Karpas-422 (cell line): ENCODE results near the gene SNAP29. TPM values are rescaled to one million over a fixed set of nuclear protein-coding genes. Genes with fewer than 3 reads are reported as not detected.
"Not testable (repeated sequence)": the region's sequence is repeated elsewhere in the genome, so short reads cannot be mapped to it uniquely, and the experiment has no call there.

Source experiments
- DNase-seq: peaks from one replicate; pipeline ENCODE4 v3.0.0-alpha.2; 2015
- H2AFZ ChIP-seq: fragments of 200-600 bp; sonication (generic); 2 replicates; pipeline ENCODE4 v1.6.1; 2014; ENCODE audit warnings: antibody characterized with exemption, low read length, mixed read lengths
- H3K27ac ChIP-seq: fragments of 200-600 bp; sonication (generic); 2 replicates; pipeline ENCODE4 v1.5.1; 2014; ENCODE audit warnings: mild to moderate bottlenecking, low read length, moderate library complexity
- H3K27me3 ChIP-seq: fragments of 200-600 bp; sonication (generic); 2 replicates; pipeline ENCODE4 v1.6.1; 2014; ENCODE audit warnings: low read length, mixed read lengths
- H3K36me3 ChIP-seq: fragments of 200-600 bp; sonication (generic); 2 replicates; pipeline ENCODE4 v1.6.1; 2014; ENCODE audit warnings: low read length, mixed read lengths; ENCODE audit not compliant: insufficient read depth
- H3K4me1 ChIP-seq: fragments of 200-600 bp; sonication (generic); 2 replicates; pipeline ENCODE4 v1.6.1; 2014; ENCODE audit warnings: mild to moderate bottlenecking, low read length, mixed read lengths
- H3K4me2 ChIP-seq: fragments of 200-600 bp; sonication (generic); 2 replicates; pipeline ENCODE4 v1.6.1; 2014; ENCODE audit warnings: low read length, low read depth, mild to moderate bottlenecking; ENCODE audit not compliant: poor library complexity, severe bottlenecking
- H3K4me3 ChIP-seq: fragments of 200-600 bp; sonication (generic); 2 replicates; pipeline ENCODE4 v1.5.1; 2014; ENCODE audit warnings: mild to moderate bottlenecking, antibody characterized with exemption, low read length, mixed read lengths
- H3K79me2 ChIP-seq: fragments of 200-600 bp; sonication (generic); 2 replicates; pipeline ENCODE4 v1.6.1; 2014; ENCODE audit warnings: mild to moderate bottlenecking, low read length, mixed read lengths
- H3K9ac ChIP-seq: fragments of 200-600 bp; sonication (generic); 2 replicates; pipeline ENCODE4 v1.6.0; 2014; ENCODE audit warnings: low read length
- H3K9me2 ChIP-seq: fragments of 200-600 bp; sonication (generic), shearing (Covaris generic); replicated peaks from 2 replicates; pipeline ENCODE4 v1.6.0; 2014; ENCODE audit warnings: mild to moderate bottlenecking, low read length, moderate library complexity; ENCODE audit not compliant: insufficient read depth
- H3K9me3 ChIP-seq: fragments of 300-700, 200-600 bp; sonication (generic); 2 replicates; pipeline ENCODE4 v1.6.1; 2014; ENCODE audit warnings: low read length, mixed read lengths
- H4K20me1 ChIP-seq: fragments of 200-600 bp; sonication (generic); 2 replicates; pipeline ENCODE4 v1.6.1; 2014; ENCODE audit warnings: mild to moderate bottlenecking, antibody characterized with exemption, low read length, low read depth; ENCODE audit not compliant: insufficient read depth
- total RNA-seq: library from RNA; depleted of rRNA; stranded (reverse); fragments of >200 nt; shearing (Covaris generic); gene quantifications from 2 replicates; pipeline ENCODE4 v1.2.3, GENCODE V29; 2014; ENCODE audit warnings: low replicate concordance

Gene SNAP29
- total RNA-seq, 1 experiment from 2014 or later, result 17.4 TPM

DNA sequence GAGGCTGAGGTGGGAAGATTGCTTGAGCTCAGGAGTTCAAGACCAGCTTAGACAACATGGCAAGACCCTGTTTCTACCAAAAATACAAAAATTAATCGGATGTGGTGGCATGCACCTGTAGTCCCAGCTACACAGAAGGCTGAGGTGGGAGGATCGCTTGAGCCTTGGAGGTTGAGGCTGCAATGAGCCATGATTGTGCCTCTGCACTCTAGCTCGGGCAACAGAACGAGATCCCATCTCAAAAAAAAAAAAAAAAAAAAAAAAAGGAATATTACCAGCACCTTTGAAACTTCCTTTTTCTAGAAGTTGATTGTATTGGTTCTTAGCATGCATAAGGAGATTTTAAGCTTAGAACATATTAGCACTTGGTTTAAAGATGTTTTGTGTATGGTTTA, 69.8 kb downstream of the SNAP29 start:
- H4K20me1 ChIP-seq, result peaks cover 49% of the 10 kb centered on the region
- no peak for DNase-seq

GRCh38 chr22:20930004-20930403, 71.2 kb downstream of the SNAP29 start:
- H3K36me3 ChIP-seq, result peaks cover 6% of the 10 kb centered on the region; the same call in 1 of the 2 replicates
- DNase-seq, result no peak

More for the DNA sequence above, 69.8 kb downstream of the SNAP29 start:
- Histone ChIP-seq H3K27ac (no peak overlapping the region), H3K9me3 (no peaks in the 10 kb centered on the region), H3K27me3 (no peaks in the 10 kb centered on the region), H3K4me1 (peaks cover 24% of the 10 kb centered on the region), H2AFZ (no peak overlapping the region), H3K4me2 (no peak overlapping the region), H3K4me3 (no peak overlapping the region), H3K9me2 (no peaks in the 10 kb centered on the region), H3K79me2 (peaks cover 96% of the 10 kb centered on the region), H3K9ac (no peak overlapping the region), H3K36me3 (peaks cover 1% of the 10 kb centered on the region; the same call in 1 of the 2 replicates)

DNA sequence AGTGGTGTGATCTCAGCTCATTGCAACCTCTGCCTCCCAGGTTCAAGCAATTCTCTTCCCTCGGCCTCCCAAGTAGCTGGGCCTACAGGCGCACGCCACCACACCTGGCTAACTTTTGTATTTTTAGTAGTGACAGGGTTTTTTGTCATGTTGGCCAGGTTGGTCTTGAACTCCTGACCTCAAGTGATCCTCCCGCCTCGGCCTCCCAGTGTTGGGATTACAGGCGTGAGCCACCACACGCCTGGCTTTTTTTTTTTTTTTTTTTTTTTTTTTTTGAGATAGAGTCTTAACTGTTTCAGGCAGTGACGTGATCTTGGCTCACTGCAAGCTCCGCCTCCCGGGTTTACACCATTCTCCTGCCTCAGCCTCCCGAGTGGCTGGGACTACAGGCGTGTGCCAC, 71.6 kb downstream of the SNAP29 start:
- DNase-seq, H3K9ac ChIP-seq, H3K4me3 ChIP-seq, H3K27ac ChIP-seq, H3K4me1 ChIP-seq, H3K9me3 ChIP-seq, H3K9me2 ChIP-seq, H3K36me3 ChIP-seq, H2AFZ ChIP-seq, H3K4me2 ChIP-seq, H3K27me3 ChIP-seq: not testable (repeated sequence)
- peaks cover 42% of the 10 kb centered on the region for H4K20me1 ChIP-seq
- peaks cover 96% of the 10 kb centered on the region for H3K79me2 ChIP-seq

More at GRCh38 chr22:20930004-20930403, 71.2 kb downstream of the SNAP29 start:
- H3K27me3 ChIP-seq, result no peaks in the 10 kb centered on the region
- H3K9me2 ChIP-seq, result no peaks in the 10 kb centered on the region
- no peak overlapping the region for H3K4me2 ChIP-seq
- no peaks in the 10 kb centered on the region for H3K9me3 ChIP-seq
- peaks cover 96% of the 10 kb centered on the region for H3K79me2 ChIP-seq
- no peak overlapping the region for H3K9ac ChIP-seq
- H3K4me1 ChIP-seq, result peaks cover 10% of the 10 kb centered on the region
- no peak overlapping the region for H2AFZ ChIP-seq
- peaks cover 46% of the 10 kb centered on the region for H4K20me1 ChIP-seq
- H3K4me3 ChIP-seq, result no peak overlapping the region
- H3K27ac ChIP-seq, result no peak overlapping the region

DNA sequence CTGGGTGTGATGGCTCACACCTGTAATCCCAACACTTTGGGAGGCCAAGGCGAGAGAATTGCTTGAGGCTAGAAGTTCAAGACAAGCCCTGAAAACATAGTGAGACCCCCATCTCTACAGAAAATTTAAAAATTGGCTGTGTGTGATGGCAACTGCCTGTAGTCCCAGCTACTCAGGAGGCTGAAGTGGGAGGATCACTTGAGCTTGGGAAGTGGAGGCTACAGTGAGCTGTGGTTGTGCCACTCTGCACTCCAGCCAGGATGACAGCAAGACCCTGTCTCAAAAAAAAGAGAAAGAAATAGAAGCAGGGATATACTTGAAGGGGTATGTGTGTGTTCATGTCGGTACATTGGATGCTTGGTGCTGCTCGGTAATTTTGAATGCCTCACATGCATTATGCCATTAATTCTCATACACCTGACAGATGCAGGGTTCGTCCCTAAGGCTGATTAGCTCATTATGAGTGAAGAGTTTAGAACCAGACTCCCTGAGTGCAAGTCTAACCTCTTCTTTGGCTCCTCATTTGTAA, 72.4 kb downstream of the SNAP29 start:
- Histone ChIP-seq H2AFZ (no peak overlapping the region), H3K27me3 (no peaks in the 10 kb centered on the region), H4K20me1 (peaks cover 37% of the 10 kb centered on the region), H3K4me3 (no peak overlapping the region), H3K9me3 (no peaks in the 10 kb centered on the region), H3K27ac (no peak overlapping the region), H3K4me1 (no peaks in the 10 kb centered on the region), H3K9ac (no peak overlapping the region), H3K36me3 (peaks cover 6% of the 10 kb centered on the region), H3K79me2 (peaks cover 96% of the 10 kb centered on the region), H3K9me2 (no peaks in the 10 kb centered on the region), H3K4me2 (no peak overlapping the region)
- no peak for DNase-seq

- no peak overlapping the region for H2AFZ ChIP-seq
- no peak for DNase-seq
- peaks cover 96% of the 10 kb centered on the region for H3K79me2 ChIP-seq
- H3K4me3 ChIP-seq, result no peak overlapping the region
- H3K4me1 ChIP-seq, result peaks cover 11% of the 10 kb centered on the region
- H3K36me3 ChIP-seq, result peaks cover 14% of the 10 kb centered on the region
- H3K4me2 ChIP-seq, result no peak overlapping the region
- H3K9ac ChIP-seq, result no peak overlapping the region
- H3K9me3 ChIP-seq, result no peaks in the 10 kb centered on the region
- no peak overlapping the region for H3K27ac ChIP-seq
- H3K27me3 ChIP-seq, result no peaks in the 10 kb centered on the region
- H4K20me1 ChIP-seq, result peaks cover 50% of the 10 kb centered on the region
- no peaks in the 10 kb centered on the region for H3K9me2 ChIP-seq
Observed at GRCh38 chr22:20933910-20934309, 75.1 kb downstream of the SNAP29 start.

- Histone ChIP-seq H3K36me3 (peaks cover 14% of the 10 kb centered on the region), H3K4me1 (peaks cover 11% of the 10 kb centered on the region)
- H3K4me2 ChIP-seq, result not testable (repeated sequence)
Observed at GRCh38 chr22:20935049-20935448, 76.2 kb downstream of the SNAP29 start.

DNA sequence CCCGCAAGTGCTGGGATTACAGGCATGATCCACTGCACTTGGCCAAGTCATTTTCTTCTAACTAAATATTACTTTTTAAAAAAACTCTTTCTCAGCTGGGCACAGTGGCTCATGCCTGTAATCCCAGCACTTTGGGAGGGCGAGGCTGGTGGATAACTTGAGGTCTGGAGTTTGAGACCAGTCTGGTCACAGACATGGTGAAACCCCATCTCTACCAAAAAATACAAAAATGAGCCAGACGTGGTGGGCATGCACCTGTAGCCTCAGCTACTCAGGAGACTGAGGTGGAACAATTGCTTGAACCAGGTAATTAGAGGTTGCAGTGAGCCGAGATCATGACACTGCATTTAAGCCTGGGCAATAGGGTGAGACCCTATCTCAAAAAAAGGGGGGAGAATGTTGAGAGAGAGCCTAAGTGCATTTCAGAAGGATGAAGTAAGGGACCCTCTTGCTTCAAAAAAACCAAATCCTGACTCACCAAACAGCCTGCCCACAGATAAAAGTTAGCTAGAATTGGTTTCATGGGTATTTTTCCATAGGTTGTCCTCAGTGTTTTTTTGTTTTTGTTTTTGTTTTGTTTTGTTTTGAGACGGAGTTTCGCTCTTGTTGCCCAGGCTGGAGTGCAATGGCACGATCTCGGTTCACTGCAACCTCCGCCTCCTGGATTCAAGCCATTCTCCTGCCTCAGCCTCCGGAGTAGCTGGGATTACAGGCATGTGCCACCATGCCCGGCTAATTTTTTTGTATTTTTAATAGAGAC, 77.2 kb downstream of the SNAP29 start:
- H3K4me2 ChIP-seq, H2AFZ ChIP-seq, H3K9me3 ChIP-seq, H3K27ac ChIP-seq, H3K27me3 ChIP-seq, H3K9me2 ChIP-seq, H3K4me3 ChIP-seq, DNase-seq, H3K9ac ChIP-seq: not testable (repeated sequence)
- Histone ChIP-seq H4K20me1 (peaks cover 55% of the 10 kb centered on the region), H3K36me3 (peaks cover 14% of the 10 kb centered on the region), H3K79me2 (peaks cover 98% of the 10 kb centered on the region), H3K4me1 (peaks cover 11% of the 10 kb centered on the region)

More at GRCh38 chr22:20935049-20935448, 76.2 kb downstream of the SNAP29 start:
- H4K20me1 ChIP-seq, result peaks cover 49% of the 10 kb centered on the region
- DNase-seq, H3K27ac ChIP-seq, H3K9me3 ChIP-seq, H2AFZ ChIP-seq, H3K9me2 ChIP-seq, H3K4me3 ChIP-seq, H3K27me3 ChIP-seq, H3K9ac ChIP-seq: not testable (repeated sequence)
- peaks cover 98% of the 10 kb centered on the region for H3K79me2 ChIP-seq

DNA sequence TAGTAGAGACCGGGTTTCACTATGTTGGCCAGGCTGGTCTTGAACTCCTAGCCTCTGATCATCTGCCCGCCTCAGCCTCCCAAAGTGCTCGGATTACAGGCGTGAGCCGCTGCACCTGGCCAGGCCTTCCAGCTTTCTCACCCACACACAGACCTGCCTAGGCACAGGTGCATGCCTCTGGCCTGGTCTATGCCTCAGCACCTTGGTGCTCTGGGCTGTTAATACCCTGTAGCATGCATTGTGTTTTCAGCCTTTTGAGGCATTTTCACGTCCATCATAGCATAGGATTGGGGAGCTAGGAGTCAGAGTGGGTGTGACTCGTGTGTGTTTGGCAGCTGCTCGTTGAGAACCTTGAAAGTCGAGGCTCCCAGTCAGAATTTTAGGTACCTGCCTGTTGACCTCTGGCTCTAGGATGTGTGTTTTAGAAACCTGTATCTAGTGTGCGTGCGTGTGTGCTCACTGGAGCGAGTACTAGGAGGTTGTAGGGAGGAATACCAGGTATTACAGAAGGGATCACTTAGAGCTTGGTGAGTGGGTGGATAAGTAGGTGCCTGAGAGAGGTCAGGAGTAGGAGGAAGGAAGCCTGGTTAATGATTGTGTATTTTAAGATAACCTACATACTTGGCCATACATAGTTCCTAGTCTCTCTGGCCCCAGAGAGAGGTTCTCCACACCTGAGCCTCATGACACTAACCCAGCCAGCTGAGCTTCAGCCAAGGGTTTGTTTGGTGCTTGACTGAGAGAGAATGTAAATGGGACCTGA, 78.4 kb downstream of the SNAP29 start:
- H3K27me3 ChIP-seq, result no peaks in the 10 kb centered on the region
- no peak overlapping the region for H3K4me3 ChIP-seq
- DNase-seq, result no peak
- peaks cover 63% of the 10 kb centered on the region for H4K20me1 ChIP-seq
- no peak overlapping the region for H3K27ac ChIP-seq
- no peaks in the 10 kb centered on the region for H3K9me3 ChIP-seq
- H3K9me2 ChIP-seq, result no peaks in the 10 kb centered on the region
- H3K4me1 ChIP-seq, result peaks cover 11% of the 10 kb centered on the region
- peaks cover 97% of the 10 kb centered on the region for H3K79me2 ChIP-seq
- H2AFZ ChIP-seq, result no peak overlapping the region
- H3K36me3 ChIP-seq, result peaks cover 17% of the 10 kb centered on the region
- no peak overlapping the region for H3K4me2 ChIP-seq
- H3K9ac ChIP-seq, result no peak overlapping the region
